Activated T-helper 9 cell treated with anti-CD3 and anti-CD28 coated beads, Interleukin-2, amount 50 U/mL, for 16 hours (primary cell): ENCODE measurements around the gene WAC.
"Not testable (repeated sequence)": the region's sequence is repeated elsewhere in the genome, so short reads cannot be mapped to it uniquely, and the experiment has no call there.

Source experiments
- DNase-seq: peaks from one replicate; pipeline ENCODE4 v3.0.0-alpha.2; 2020; ENCODE audit warnings: low read depth

The WAC gene

DNA sequence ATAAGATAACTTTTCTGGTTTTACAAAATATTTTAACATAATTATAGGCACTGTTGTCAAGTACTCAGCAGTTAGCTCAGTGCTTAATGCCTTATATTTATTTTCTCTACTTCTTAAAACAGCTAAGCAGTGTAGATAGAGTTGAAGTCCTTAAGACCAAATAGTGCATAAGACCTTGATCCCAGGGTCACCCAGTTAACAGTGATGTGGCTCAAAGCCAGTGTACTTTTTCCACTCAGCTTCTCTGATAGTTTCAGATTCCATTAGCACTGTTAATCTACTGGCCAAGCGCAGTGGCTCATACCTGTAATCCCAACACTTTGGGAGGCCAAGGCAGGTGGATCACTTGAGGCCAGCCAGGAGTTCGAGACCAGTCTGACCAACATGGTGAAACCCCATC, 83.6 kb downstream of the WAC start:
- no peak for DNase-seq

DNA sequence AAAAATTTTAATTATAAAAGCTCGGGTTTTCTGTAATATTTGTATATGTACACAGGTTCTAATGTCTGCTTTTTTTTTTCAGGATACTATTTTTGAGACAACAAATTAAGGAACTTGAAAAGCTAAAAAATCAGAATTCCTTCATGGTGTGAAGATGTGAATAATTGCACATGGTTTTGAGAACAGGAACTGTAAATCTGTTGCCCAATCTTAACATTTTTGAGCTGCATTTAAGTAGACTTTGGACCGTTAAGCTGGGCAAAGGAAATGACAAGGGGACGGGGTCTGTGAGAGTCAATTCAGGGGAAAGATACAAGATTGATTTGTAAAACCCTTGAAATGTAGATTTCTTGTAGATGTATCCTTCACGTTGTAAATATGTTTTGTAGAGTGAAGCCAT, 86.5 kb downstream of the WAC start:
- no peak for DNase-seq

DNA sequence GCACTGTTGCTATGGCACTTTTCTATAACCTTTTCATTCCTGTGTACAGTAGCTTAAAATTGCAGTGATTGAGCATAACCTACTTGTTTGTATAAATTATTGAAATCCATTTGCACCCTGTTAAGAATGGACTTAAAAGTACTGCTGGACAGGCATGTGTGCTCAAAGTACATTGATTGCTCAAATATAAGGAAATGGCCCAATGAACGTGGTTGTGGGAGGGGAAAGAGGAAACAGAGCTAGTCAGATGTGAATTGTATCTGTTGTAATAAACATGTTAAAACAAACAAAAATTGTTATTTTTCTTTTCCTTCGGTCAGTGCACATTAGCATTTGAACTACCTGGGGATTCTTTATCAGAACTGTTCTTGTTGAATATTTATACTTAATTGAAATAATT, 87.3 kb downstream of the WAC start:
- DNase-seq: no peak

DNA sequence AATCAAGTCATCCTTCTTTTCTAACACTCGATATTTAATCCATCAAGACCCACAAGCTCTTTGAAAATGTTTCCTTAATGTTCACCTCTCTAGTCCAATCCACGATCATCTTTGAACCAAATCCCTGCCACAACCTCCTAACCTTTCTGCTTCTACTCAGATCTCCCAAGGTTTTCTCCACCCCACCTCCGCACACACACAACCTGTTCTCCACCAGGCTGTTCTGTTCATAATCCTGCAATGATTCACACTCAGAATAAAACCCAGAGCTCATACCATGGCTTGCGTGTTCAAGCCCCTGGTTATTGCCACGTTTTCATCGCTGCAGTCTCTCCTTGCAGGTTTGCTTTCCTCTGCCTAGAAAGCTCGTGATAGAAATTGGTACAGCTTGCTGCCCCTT, 90.6 kb downstream of the WAC start:
- DNase-seq: no peak

DNA sequence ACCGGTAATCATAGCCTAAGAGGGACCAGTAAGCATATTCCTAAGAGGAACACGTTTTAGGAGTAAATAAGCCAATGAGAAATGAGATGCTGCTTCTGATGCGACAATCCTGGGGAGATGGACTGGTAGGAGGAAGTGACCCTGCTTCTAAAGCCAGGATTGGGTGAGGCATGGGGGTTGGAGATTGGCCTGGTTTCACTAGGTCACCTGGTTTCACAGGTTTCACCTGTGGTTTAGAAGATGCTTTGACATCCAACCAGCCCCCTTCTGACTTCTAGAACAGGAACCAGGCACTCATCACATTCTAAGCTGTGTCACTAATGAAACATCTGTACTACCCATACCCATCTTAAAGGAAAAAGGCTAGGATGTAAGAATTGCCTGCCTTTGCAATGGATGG, 91.4 kb downstream of the WAC start:
- no peak for DNase-seq

DNA sequence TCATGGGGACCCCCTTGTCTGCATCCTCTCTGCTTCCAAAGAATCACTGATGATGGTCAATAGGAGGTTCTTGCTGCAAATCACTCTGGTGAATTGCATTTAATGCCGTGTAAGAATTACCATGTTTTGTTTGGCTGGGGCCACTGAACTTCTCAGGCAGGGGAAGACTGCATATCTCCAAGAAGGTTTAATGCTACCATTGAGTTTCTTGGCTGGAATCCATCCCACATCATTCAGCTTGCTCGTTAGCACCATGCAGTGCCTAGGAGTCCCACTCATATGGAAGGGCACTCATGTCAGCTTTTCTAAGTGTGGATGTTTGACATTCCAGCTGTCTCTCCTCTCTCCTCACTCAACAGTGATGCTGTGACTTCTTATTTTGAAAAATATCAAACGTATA, 94.2 kb downstream of the WAC start:
- DNase-seq: no peak

DNA sequence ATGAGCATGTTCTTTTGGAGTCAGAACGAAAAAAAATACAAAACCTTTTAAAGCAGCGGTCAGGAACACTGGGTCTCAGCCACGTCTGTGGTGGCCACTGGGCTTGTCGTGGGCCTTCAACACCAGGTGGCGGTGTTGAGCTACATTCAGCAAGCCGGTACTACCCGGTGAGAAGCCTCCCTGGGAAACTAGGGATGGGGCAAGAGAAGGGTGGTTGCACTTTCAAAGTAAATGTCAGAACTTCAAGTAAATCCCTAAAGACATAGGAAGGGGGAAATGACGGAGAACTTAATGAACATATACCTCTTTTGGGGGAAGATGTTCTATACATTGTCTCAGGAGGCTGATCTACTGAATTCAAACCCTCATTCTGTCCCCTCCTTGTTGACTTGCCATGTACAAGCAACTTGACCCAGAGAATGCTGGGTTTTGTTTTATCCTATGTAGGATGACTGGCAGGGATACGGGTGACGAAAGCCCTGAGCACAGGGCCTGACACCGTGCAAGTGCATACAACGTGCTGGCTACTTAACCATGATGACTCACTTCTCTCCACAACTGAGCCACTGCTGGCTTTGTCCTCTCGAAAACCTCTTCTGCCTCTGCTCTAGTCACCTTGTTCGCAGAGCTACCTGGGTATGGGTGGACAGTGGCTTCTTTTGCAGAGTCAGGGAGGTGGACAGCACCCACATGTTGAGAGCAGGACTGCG, 95.4 kb downstream of the WAC start:
- peak; percentile 50 for DNase-seq

DNA sequence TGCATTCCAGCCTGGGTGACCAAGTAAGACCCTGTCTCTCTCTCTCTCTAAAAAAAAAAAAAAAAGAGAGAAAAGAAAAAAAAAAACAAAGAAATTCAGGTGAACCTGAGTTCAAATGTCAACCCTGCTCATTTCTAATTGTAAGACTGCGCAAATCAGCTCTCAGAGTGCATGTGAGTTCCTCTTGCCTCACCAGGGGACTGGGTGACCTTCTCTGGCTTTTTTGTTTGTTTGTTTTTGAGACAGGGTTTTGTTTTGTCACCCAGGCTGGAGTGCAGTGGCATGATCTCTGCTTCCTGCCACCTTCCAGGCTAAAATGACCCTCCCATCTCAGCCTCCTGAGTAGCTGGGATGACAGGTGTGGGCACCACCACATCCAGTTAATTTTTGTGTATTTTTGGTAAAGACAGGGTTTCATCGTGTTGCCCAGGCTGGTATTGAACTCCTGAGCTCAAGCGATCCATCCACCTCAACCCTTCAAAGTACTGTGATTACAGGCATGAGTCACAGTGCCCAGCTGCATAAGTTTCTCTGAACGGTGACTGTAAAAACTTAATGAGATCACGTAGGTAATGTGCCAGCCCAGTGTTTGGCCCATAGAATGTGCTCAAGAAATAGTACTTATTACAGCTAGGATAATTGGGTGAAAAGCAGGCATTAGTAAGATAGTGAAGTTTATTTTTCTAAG, 99.1 kb downstream of the WAC start:
- DNase-seq: no peak

DNA sequence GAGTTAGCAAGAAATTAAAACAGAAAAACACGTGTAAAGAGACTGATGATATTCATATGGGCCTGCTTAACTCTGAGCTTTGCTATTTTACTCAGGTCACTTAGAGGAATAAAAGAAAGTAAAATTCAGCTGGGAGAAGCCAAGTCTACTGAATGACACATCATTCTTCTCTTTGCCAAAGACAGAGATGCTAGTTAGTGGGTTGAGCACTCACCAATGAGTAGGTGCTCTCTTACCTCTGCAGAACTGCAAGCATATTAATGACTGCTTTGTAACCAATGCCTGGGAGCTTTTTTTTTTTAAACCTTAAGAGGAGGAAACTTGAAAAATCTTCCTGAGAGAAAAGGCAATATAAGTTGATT, 99.6 kb downstream of the WAC start:
- DNase-seq: no peak

DNA sequence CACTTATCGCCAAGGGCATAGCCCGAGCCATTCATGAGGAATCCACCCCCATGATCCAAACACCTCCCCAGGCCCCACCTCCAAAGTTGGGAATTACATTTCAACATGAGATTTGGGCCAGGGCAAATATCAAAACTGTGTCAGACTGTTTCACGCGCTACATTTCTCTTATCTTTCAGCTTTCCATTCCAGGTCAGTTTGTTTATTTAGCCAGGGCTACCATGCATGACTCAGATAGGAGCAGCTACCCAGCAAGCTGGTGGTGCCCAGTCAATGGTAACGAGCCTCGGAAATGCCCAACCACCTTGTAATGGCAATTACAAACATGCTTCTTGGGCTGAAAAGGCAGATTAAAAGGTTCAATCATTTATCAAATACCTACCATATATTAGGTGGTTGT, 100.8 kb downstream of the WAC start:
- no peak for DNase-seq

DNA sequence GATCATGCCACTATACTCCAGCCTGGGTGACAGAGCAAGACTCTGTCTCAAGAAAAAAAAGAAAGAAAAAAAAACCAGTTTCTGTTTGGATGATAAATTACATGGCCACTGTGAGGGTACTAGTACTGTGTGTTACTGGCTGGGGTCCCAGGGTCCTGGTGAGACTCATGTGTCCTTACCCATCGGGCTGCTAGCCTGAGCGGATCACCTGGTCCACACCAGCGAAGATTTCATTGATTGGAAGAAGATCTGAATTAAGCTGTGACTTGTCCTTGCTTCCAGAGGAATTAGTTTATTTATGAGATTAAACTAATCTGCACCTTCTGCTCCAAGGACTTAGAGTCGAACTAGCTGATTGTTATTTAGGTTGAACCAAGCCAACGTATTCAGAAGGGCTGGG, 104.4 kb downstream of the WAC start:
- no peak for DNase-seq

DNA sequence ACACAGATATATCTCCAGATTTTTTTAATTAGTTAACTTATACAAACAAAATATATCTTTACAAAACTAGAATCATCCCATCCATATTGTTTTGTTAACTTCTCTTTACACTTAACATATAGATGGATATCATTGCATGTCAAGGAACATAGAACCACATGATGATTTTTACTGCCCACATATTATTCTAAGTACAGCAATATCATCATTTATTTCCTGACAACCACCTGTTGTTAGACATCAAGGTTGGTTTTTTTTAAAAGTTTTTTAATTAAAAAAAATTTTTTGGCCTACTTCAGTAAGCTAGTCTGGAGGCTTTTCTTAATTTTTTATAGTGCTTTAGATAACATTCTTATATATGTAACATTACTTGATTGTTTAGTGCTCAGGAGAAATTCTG, 105.5 kb downstream of the WAC start:
- DNase-seq: no peak

DNA sequence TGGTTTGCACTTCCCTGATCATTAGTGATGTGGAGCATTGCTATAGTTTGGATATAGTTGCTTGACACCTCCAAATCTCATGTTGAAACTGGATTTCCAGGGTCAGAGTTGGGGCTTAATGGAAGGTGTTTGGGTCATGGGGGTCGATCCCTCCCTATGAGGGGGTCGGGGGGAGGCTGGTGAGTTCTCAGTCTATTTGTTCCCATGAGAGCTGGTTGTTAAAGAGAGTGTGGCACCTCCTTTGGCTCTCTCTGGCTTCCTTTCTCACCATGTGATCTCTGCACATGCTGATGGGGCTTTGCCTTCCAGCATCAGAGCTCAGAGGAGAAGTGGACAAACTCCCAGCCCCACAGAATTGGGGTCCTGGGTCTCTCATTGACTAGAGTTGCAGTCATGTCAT, 107.6 kb downstream of the WAC start:
- DNase-seq: no peak

DNA sequence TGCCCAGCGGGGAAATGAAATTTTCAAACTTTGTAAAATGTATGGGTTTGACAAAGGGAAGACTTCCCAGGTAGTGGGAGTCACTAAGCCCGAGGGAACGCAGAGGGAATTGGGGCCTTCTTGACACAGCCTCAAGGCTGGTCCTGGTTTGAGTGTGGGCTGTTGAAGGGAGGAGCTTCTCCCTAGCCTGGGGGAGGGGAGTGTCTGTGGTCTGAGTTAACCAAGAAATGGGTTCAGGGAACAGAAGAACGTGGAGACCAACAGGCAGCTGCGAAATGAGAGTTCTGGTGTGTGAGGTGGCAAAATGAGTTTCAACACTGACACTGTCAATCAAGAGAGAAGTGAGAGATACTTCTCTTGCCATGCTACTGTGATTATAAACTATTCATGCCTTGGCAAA, 111.7 kb downstream of the WAC start:
- no peak for DNase-seq

DNA sequence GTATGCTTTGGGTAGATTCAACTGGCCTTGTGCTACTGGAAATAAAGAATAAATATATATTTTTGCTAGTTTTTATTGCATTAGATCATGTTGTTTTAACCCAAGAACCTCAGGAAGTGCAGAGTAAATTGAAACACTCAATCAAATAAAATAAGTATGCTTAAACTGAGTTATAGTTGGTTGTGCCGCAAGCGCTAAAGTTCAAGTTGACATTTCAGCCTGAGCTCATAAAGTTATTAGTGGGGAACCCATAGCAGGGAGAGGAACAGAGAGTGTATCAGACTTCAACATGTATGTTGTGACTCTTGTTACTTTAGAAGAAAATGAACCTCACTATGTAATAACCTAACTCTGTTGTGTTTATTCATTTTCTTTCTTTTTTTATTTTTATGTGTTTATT, 119.2 kb downstream of the WAC start:
- DNase-seq: no peak

DNA sequence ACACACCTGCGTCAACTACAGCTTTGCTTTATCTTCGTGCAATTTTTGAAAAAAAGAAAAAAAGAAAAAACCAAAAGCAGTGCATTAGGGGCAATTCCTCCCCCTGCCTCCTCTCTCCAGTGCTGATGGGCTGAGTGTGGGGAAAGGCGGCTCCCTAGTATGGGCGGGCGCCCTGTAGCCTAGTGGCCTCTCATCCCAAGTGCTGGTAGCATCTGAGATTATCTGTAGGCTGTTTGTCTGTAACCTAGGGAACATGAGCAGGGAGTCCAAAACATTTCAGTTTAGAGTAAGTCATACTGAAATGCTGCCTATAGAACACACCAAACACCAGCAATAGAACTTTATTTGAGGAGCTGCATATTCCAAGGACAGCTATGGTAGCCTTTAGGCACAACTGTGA, 119.8 kb downstream of the WAC start:
- no peak for DNase-seq

DNA sequence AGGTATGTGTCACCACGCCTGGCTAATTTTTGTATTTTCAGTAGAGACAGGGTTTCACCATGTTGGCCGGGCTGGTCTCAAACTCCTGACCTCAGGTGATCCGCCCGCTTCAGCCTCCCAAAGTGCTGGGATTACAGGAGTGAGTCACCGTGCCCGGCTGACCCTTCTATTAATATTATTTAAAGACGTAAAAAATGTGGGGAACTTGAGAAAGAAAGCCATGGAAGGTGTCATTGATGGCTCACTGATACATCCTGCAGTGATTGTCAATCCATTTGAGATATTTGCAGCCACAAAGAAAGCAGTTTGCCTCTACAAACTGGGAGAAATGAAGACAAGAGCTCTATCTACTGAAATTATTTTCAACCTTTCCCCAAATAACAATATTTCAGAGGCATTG, 125.9 kb downstream of the WAC start:
- not testable (repeated sequence) for DNase-seq

DNA sequence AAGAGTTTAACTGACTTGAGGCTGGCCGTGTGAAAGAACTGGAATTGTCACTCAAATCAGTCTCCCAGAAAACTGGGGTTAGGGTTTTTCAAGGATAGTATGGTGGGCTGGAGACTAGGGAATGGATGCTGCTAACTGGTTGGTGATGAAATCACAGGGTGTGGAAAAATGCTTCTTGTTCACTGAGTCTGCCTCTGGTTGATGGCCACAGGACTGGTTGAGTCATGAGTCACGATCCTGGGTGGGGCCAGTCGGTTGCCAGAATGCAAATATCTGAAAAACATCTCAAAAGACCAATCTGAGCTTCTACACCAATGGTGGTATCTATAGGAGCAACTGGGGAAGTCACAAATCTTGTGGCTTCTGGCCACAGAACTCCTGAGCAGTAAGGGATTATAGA, 128.1 kb downstream of the WAC start:
- no peak for DNase-seq

DNA sequence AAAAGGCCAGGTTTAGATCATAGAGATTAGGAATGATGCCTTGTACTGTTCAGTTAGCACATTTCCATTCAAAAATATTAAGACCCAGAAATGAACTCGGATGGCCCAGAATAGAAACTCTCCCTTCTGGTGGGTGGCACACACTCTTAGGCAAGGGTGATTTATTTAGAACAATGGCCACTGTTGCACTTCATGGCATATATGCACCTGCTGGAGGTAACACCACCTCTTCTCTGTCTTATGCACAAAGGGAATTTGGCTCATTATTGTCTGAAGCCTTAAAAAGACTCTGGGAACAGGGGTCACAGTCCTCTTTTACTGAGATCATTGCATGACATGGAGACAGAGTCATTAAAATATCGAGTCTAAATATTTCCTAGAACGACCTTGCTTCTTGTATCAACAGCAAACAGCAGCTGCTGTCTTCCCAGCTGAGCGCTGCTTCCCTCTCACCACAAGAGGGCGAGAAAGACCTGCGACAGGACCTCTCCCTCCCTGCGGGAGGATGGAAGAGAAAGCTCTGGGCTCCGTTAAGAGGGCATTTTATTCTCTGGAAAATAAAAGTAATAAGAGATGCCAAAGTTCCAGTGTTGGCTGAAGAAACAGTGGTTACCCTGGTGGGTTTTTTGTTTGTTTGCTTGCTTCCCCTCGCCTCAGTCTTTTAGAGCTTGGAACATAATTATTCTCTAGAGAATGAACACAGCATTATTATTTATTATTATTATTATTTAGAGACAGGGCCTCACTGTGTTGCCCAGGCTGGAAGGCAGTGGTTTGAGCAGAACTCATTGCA, 130.9 kb downstream of the WAC start:
- peak; percentile 40 for DNase-seq

DNA sequence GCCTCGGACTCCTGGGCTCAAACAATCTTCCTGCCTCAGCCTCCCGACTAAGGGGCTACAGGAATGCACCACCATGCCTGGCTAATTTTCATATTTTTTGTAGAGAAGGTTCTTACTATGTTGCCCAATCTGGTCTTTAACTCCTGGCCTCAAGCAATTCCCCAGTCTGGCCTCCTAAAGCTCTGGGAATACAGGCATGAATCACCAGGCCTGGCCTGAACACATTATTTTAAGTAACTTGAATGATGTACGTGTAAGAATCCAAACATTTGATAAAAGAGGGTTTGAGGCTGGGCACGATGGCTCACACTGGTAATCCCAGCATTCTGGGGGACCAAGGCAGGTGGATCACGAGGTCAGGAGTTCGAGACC, 131.4 kb downstream of the WAC start:
- DNase-seq: no peak

DNA sequence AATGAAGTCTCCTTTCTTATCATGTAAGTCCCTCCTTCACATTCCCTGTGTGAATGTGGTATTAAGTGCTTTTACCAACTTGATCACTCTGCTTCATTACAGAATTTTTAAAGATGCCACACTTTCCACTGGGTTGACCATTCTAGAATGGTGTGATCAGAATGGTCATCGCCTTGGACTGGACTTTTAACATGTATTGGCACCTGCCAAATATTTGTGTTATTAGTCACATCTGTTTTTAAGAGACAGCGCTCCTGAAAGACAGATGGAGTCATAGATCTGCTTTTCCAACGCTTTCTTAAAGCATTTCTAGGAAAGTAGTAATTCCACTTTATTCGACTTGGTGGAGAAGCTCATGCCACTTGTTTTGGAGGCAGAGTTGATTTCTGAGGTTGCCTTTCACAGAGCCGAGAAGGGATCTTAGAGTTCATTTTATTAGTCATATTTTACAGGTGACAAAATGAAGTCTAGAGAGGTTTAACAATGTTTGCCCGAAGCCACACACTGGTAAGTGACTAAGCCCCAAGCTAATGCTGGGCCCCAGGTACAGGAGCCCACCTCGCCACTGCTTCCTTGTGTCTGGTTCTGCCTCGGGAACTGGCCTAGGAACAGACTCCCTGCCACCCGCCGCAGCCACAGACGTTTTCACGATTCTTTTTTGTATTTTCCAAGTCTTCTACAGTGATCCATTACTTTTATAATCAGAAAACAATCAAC, 134.0 kb downstream of the WAC start:
- no peak for DNase-seq

DNA sequence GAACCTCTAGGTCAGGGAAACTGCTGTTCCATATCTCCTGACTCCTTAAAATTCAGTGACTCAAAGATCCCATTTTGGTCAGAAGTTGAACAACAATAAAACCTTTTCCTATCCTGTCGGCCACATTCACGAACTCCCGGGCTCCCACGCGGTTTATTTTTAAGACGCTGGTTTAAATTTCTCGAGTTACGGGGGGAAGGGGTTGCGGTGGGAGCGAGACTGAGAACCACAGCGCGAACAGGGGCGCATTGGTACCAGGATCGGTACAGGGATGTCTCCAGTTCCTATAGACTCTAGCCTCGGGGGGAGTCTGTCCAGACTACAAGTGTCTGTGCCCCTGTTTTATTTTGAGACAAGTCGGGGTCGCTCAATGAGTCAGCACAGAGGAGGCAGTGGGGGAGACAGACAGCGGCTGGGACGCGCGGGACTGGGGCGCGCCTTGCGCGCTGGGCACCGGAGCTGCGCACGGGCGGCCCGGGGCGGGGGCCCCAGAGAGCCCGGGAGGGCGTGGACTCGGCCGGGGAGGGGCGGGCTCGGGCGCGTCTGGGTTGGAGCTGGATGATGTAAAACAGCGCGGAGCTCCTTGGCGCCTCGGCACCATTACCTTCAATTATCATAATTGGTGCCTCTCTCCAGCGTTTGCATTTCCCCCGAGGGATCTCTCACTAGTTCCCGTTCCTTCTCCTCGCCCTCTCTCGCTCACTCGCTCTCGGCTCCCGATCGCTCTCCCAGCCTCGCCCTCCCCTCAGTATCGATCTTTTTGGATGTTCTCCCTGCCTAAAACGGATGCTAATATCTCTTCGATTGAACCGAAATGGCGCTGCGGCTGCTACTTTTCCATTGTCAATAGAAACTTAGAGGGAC, 135.7 kb downstream of the WAC start:
- peak; percentile 47 for DNase-seq
